HCT116 (cell line): Measurements from ENCODE around the gene SMURF1. TPM values are rescaled to one million over a fixed set of nuclear protein-coding genes. Genes with fewer than 3 reads are reported as not detected.
"Not testable (repeated sequence)": the region's sequence is repeated elsewhere in the genome, so short reads cannot be mapped to it uniquely, and the experiment has no call there.

Experiments used
- ATAC-seq: fragments of 200-7000 bp; cut with Tn5 transposase; 2 replicates; pipeline ENCODE4 v1.9.1; 2020; ENCODE audit warnings: mild to moderate bottlenecking, moderate library complexity
- BruUV-seq: library from RNA; stranded (reverse); fragments of 400-500 nt; replicated peaks from 2 replicates; lab custom pipeline; 2021; lab: Mats Ljungman, UMichigan
- CTCF ChIA-PET: fragments of 300-600 bp; sonication (Branson Sonifier 250); formaldehyde crosslinking; loops from one replicate; lab custom pipeline; 2021; ENCODE audit warnings: antibody characterized with exemption; lab: Charles Lee
- POLR2A ChIA-PET: fragments of 300-600, 350-600 bp; sonication (Branson Sonifier 250); formaldehyde crosslinking; loops from one replicate; lab custom pipeline; 2021; ENCODE audit warnings: antibody characterized with exemption; lab: Charles Lee
- RAD21 ChIA-PET, 2 experiments: fragments of 300-600 bp; sonication (Branson Sonifier 250); formaldehyde crosslinking; loops; one replicate each; lab custom pipeline; 2023; ENCODE audit warnings: low total read pairs in 2 of 2; ENCODE audit not compliant: uncharacterized antibody in 2 of 2, unreplicated experiment in 2 of 2, low non-redundant PET in 1 of 2; lab: Charles Lee
- DNase-seq: peaks from one replicate; pipeline ENCODE4 v3.0.0-alpha.2; 2010; ENCODE audit warnings: low read depth, low spot score
- H2AFZ ChIP-seq: fragments of 200-600 bp; shearing (Covaris generic), sonication (generic); 2 replicates; pipeline ENCODE4 v1.6.1; 2017; ENCODE audit warnings: low read depth, mixed run types, mixed read lengths, antibody characterized with exemption, low read length; ENCODE audit not compliant: poor library complexity, severe bottlenecking
- H3K27ac ChIP-seq: 2 replicates; pipeline ENCODE4 v1.5.1; 2012; ENCODE audit warnings: low read depth, low read length
- H3K27me3 ChIP-seq: fragments of 200-600 bp; sonication (generic); 2 replicates; pipeline ENCODE4 v1.6.1; 2016; ENCODE audit warnings: mixed run types, low read length, mixed read lengths; ENCODE audit not compliant: insufficient read depth
- H3K36me3 ChIP-seq, 2 experiments: fragments of 200-500 bp in 1 of 2; fragments of 200-600 bp in 1 of 2; sonication (Bioruptor generic) in 1 of 2; sonication (generic) in 1 of 2; 2 replicates each; pipeline versions ENCODE4 v1.5.1 to v1.6.1; 2014 to 2016; ENCODE audit warnings: low read length in 2 of 2, inconsistent platforms in 1 of 2, mixed read lengths in 1 of 2, mixed run types in 1 of 2; ENCODE audit not compliant: insufficient read depth in 2 of 2, control insufficient read depth in 1 of 2
- H3K4me1 ChIP-seq, 2 experiments: fragments of 200-600 bp in 1 of 2; sonication (generic) in 1 of 2; 2 replicates each; pipeline versions ENCODE4 v1.5.1 to v1.6.1; 2012 to 2017; ENCODE audit warnings: low read length in 2 of 2, inconsistent platforms in 1 of 2, mild to moderate bottlenecking in 1 of 2, mixed read lengths in 1 of 2, mixed run types in 1 of 2, moderate library complexity in 1 of 2; ENCODE audit not compliant: insufficient read depth in 2 of 2, control insufficient read depth in 1 of 2
- H3K4me2 ChIP-seq: fragments of 200-600 bp; sonication (generic); 2 replicates; pipeline ENCODE4 v1.6.1; 2017; ENCODE audit warnings: mixed run types, low read length, mixed read lengths
- H3K4me3 ChIP-seq, 2 experiments: fragments of 200-600 bp in 1 of 2; sonication (generic) in 1 of 2; replicated peaks in 1 of 2; 2 replicates each; pipeline ENCODE4 v1.5.1; 2011 to 2016; ENCODE audit warnings: low read length in 2 of 2, control low read depth in 1 of 2, low read depth in 1 of 2, mild to moderate bottlenecking in 1 of 2, mixed read lengths in 1 of 2, mixed run types in 1 of 2
- H3K79me2 ChIP-seq: fragments of 200-600 bp; sonication (generic); 2 replicates; pipeline ENCODE4 v1.6.1; 2017; ENCODE audit warnings: mild to moderate bottlenecking, mixed run types, low read length, moderate library complexity, mixed read lengths; ENCODE audit not compliant: insufficient read depth
- H3K9ac ChIP-seq: fragments of 200-600 bp; sonication (generic); 2 replicates; pipeline ENCODE4 v1.6.1; 2016; ENCODE audit warnings: low read length, mixed read lengths
- H3K9me2 ChIP-seq: fragments of 200-600 bp; sonication (generic), shearing (Covaris generic); 2 replicates; pipeline ENCODE4 v1.6.1; 2017; ENCODE audit warnings: mixed run types, mild to moderate bottlenecking, moderate library complexity; ENCODE audit not compliant: insufficient read depth
- H3K9me3 ChIP-seq, 2 experiments: fragments of 200-500 bp in 1 of 2; fragments of 200-600 bp in 1 of 2; sonication (Bioruptor generic) in 1 of 2; sonication (generic) in 1 of 2; 2 replicates each; pipeline ENCODE4 v1.6.1; 2014 to 2017; ENCODE audit warnings: low read length in 2 of 2, mixed read lengths in 2 of 2, inconsistent platforms in 1 of 2, low read depth in 1 of 2, mild to moderate bottlenecking in 1 of 2, mixed run types in 1 of 2, moderate library complexity in 1 of 2; ENCODE audit not compliant: control insufficient read depth in 1 of 2, insufficient read depth in 1 of 2
- H4K20me1 ChIP-seq: fragments of 200-600 bp; sonication (generic), shearing (Covaris generic); 2 replicates; pipeline ENCODE4 v1.6.1; 2017; ENCODE audit warnings: mixed run types, mild to moderate bottlenecking, moderate library complexity; ENCODE audit not compliant: insufficient read depth
- EGR1 ChIP-seq: IDR thresholded peaks from 2 replicates; pipeline ENCODE4 v1.6.1; 2012; ENCODE audit warnings: low read depth
- EZH2 ChIP-seq: fragments of 200-600 bp; sonication (generic); IDR thresholded peaks from 2 replicates; pipeline ENCODE4 v1.6.1; 2017; ENCODE audit warnings: antibody characterized with exemption, mixed run types
- EZH2phosphoT487 ChIP-seq: fragments of 200-600 bp; IDR thresholded peaks from 2 replicates; pipeline ENCODE4 v1.6.1; 2018; ENCODE audit warnings: antibody characterized with exemption, borderline replicate concordance
- JUND ChIP-seq: IDR thresholded peaks from 2 replicates; pipeline ENCODE4 v1.6.1; 2012
- RAD21 ChIP-seq: IDR thresholded peaks from 2 replicates; pipeline ENCODE4 v1.6.1; 2012; ENCODE audit warnings: low read depth, mild to moderate bottlenecking
- SIN3A ChIP-seq: IDR thresholded peaks from 2 replicates; pipeline ENCODE4 v1.6.1; 2012; ENCODE audit warnings: low read depth
- SRF ChIP-seq: IDR thresholded peaks from 2 replicates; pipeline ENCODE4 v1.6.1; 2012; ENCODE audit warnings: low read depth
- YY1 ChIP-seq: IDR thresholded peaks from 2 replicates; pipeline ENCODE4 v1.6.1; 2011; ENCODE audit warnings: low read length, low read depth, moderate library complexity, mild to moderate bottlenecking; ENCODE audit not compliant: insufficient replicate concordance; ENCODE audit errors: extremely low read depth
- ZFX ChIP-seq: fragments of 450-650 bp; IDR thresholded peaks from 2 replicates; pipeline ENCODE4 v1.6.1; 2017
- intact Hi-C: fragments of 100-400 bp; cut with micrococcal nuclease; formaldehyde crosslinking; loops from 2 replicates; pipeline ENCODE4 v1.10.0; 2022
- total RNA-seq: library from RNA; stranded (reverse); gene quantifications from one replicate; pipeline ENCODE4 v1.2.1, GENCODE V29; 2021; ENCODE audit not compliant: unreplicated experiment
- TF ChIP-seq, protein P1 (sequence below): IDR thresholded peaks from 2 replicates; pipeline ENCODE4 v1.6.1; 2011; ENCODE audit warnings: mild to moderate bottlenecking, low read length, moderate library complexity; ENCODE audit not compliant: insufficient replicate concordance; ENCODE audit errors: extremely low read depth

The SMURF1 gene
- total RNA-seq, 1 experiment from 2014 or later = 24.6 TPM

DNA sequence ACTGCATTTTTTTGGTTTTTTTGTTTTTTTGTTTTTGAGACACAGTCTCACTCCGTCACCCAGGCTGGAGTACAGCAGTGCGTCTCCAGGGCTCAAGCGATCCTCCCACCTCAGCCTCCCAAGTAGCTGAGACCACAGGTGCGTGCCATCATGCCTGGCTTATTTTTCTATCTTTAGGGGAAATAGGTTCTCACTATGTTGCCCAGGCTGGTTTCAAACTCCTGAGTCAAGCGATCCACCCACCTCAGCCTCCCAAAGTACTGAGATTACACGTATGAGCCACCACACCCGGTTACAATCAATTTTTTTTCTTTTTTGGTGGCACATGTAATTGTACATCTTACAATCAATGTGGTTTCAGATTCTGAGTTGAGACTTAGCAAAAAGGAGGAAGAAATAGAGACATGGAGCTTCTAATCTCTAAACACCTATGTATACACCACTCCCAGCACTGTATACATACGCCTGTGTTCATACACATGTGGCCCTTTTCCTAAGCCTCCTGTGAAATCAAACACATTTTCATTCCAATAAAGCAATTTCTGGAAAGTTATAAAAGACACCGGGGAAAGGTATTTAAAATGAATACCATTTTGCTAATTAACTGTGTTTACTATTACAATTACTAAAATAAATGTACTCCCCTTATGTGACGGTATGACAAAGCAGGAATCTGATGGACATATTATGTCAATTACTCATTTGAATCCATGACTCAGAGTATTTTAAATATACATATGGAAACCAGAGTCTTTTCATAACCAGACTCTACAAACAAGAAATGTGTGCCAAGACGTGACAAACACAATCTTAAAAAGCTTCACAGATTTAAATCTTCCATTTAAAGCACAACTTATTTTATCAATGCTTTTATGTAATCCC is 40.9 kb downstream of the SMURF1 start:
- CTCF ChIA-PET = no interaction called here
- no peaks in the 10 kb centered on the region for H3K27me3 ChIP-seq
- BruUV-seq = no TSS peak
- ATAC-seq = peak; percentile 68
- POLR2A ChIA-PET = interaction anchor here (0.7 kb wide), 1 partner anchor 32 kb away, joined by 3 read pairs; no protein-coding TSS in a partner anchor
- H2AFZ ChIP-seq = no peak overlapping the region
- no peaks in the 10 kb centered on the region for H3K36me3 ChIP-seq
- peak overlapping the region; percentile 23 for H3K9ac ChIP-seq
- H3K4me3 ChIP-seq = peak overlapping the region in 1 of 2 experiments; percentile 23; a peak in 2 of 4 replicates
- peak overlapping the region; percentile 29; the same call in 1 of the 2 replicates for H3K27ac ChIP-seq
- H3K9me3 ChIP-seq = no peaks in the 10 kb centered on the region
- no peak for DNase-seq
- TF ChIP-seq SIN3A (no peak), RAD21 (no peak), EGR1 (no peak), JUND (0 out of 2 replicates have a peak, but pooled peaks have one; percentile 20)
- no peaks in the 10 kb centered on the region for H4K20me1 ChIP-seq
- peaks cover 100% of the 10 kb centered on the region for H3K79me2 ChIP-seq
- intact Hi-C loops = no loop called here
- H3K4me1 ChIP-seq = peaks cover 26 to 63% of the 10 kb centered on the region in 2 experiments
- peak overlapping the region; percentile 57 for H3K4me2 ChIP-seq
- H3K9me2 ChIP-seq = no peaks in the 10 kb centered on the region
- RAD21 ChIA-PET = interaction anchor here in 1 of 2 experiments (0.6 kb wide), 1 partner anchor 127 kb away, joined by 3 read pairs; no protein-coding TSS in a partner anchor

DNA sequence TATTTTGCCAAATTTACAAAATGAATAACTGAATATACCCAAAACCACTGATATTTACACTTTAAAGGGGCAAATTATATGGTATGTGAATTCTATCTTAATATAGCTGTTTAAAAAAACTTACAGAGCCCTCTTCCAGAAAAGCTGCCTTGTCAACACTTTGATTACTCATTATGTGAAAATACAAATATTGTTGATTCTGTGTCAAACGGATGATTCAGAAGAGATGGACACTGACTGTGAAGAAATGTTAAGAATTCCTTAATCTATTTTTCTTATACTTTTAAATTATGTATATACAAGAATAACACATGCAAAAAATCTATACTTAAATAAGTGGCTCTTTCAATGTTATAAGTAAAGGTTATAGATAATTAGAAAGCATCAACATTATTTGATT is 41.5 kb downstream of the SMURF1 start:
- ChIA-PET RAD21 (no interaction called here), POLR2A (no interaction called here), CTCF (no interaction called here)
- peak overlapping the region; percentile 57 for H3K4me2 ChIP-seq
- ATAC-seq (no peak), DNase-seq (no peak)
- no peaks in the 10 kb centered on the region for H4K20me1 ChIP-seq
- H3K4me3 ChIP-seq = no peak overlapping the region
- peaks cover 100% of the 10 kb centered on the region for H3K79me2 ChIP-seq
- no peaks in the 10 kb centered on the region for H3K36me3 ChIP-seq
- peaks cover 24 to 57% of the 10 kb centered on the region in 2 experiments for H3K4me1 ChIP-seq
- no peaks in the 10 kb centered on the region for H3K9me2 ChIP-seq
- no peaks in the 10 kb centered on the region for H3K9me3 ChIP-seq
- TF ChIP-seq EGR1 = no peak
- TF ChIP-seq YY1 = no peak
- no peak for TF ChIP-seq SIN3A
- no peak for TF ChIP-seq ZFX
- TF ChIP-seq, protein P1, sequence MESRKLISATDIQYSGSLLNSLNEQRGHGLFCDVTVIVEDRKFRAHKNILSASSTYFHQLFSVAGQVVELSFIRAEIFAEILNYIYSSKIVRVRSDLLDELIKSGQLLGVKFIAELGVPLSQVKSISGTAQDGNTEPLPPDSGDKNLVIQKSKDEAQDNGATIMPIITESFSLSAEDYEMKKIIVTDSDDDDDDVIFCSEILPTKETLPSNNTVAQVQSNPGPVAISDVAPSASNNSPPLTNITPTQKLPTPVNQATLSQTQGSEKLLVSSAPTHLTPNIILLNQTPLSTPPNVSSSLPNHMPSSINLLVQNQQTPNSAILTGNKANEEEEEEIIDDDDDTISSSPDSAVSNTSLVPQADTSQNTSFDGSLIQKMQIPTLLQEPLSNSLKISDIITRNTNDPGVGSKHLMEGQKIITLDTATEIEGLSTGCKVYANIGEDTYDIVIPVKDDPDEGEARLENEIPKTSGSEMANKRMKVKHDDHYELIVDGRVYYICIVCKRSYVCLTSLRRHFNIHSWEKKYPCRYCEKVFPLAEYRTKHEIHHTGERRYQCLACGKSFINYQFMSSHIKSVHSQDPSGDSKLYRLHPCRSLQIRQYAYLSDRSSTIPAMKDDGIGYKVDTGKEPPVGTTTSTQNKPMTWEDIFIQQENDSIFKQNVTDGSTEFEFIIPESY = no peak
- no peak for TF ChIP-seq SRF
- TF ChIP-seq EZH2phosphoT487 = no peak
- TF ChIP-seq EZH2 = no peak
- no peak overlapping the region for H3K27ac ChIP-seq
- no peak overlapping the region for H2AFZ ChIP-seq
- peak overlapping the region; percentile 23; the same call in 1 of the 2 replicates for H3K9ac ChIP-seq
- H3K27me3 ChIP-seq = no peaks in the 10 kb centered on the region
- intact Hi-C loops = no loop called here
- BruUV-seq = no TSS peak

DNA sequence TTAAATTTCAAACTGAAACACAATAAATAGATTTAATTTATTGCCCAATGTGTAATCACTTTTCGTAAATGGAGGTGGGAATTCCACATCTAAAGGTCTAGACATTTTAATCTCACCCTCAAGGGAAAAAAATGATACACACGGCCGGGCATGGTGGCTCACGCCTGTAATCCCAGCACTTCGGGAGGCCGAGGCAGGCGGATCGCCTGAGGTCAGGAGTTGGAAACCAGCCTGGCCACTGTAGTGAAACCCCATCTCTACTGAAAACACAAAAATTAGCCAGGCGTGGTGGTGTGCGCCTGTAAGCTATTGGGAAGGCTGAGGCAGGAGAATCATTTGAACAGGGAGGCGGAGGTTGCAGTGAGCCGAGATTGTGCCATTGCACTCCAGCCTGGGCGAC is 42.4 kb downstream of the SMURF1 start:
- CTCF ChIA-PET, H3K4me2 ChIP-seq: not testable (repeated sequence)

More for the DNA sequence above, 42.4 kb downstream of the SMURF1 start:
- H2AFZ ChIP-seq, POLR2A ChIA-PET, H3K4me3 ChIP-seq, BruUV-seq, H3K9me3 ChIP-seq, H3K27ac ChIP-seq, H3K9ac ChIP-seq, H3K36me3 ChIP-seq, H4K20me1 ChIP-seq, DNase-seq, H3K27me3 ChIP-seq, intact Hi-C loops, ATAC-seq, RAD21 ChIA-PET, H3K9me2 ChIP-seq: not testable (repeated sequence)
- Histone ChIP-seq H3K79me2 (peaks cover 100% of the 10 kb centered on the region), H3K4me1 (peaks cover 18 to 49% of the 10 kb centered on the region in 2 experiments)
